Raji (cell line): ENCODE data around the gene FAM13A.

Experiments used
- POLR2A ChIP-seq: IDR thresholded peaks from 2 replicates; pipeline ENCODE4 v1.6.1; 2011; ENCODE audit warnings: low read depth, low read length, control low read depth; ENCODE audit not compliant: insufficient read depth

Gene FAM13A

GRCh38 chr4:88807499-88807898 lies 249.5 kb downstream of the FAM13A start:
- no peak for TF ChIP-seq POLR2A

- no peak for TF ChIP-seq POLR2A
Observed at GRCh38 chr4:88804234-88804633, 252.8 kb downstream of the FAM13A start.

- TF ChIP-seq POLR2A, result no peak
Observed at GRCh38 chr4:88803600-88804096, 253.3 kb downstream of the FAM13A start.

DNA sequence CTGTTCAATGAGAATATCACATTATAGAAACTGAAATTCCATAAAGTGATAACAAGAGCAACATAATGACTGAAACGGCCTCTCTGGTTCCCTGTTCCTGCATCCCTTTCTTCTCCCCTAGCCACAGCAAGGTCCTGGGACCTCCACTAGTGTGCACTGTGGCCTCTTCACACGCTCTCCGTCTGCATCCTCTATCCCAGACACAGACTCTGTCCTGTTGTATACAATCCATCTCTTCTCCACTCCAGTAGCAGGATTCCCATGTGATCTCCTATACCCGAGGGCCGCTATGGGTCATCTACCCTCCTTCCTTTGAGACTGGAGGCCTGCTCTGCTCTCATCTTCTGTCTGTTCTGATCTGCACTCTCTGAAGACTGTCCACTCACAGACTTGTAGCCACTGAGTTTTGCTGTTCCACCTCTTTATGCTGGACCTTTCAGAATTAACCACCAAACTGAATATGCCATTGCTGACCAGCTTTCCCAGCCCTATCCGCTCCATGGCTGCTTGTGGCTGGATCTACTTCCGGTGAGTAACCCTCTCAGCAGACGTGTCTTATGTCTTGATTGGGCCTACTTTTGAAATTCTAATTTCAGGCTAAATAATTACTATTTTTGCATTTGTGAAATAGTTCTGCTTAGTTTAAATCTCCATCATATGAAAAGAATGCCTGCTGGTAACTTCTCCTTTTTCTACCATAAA lies 254.2 kb downstream of the FAM13A start:
- no peak for TF ChIP-seq POLR2A

- no peak for TF ChIP-seq POLR2A
Observed at GRCh38 chr4:88802138-88802537, 254.8 kb downstream of the FAM13A start.

DNA sequence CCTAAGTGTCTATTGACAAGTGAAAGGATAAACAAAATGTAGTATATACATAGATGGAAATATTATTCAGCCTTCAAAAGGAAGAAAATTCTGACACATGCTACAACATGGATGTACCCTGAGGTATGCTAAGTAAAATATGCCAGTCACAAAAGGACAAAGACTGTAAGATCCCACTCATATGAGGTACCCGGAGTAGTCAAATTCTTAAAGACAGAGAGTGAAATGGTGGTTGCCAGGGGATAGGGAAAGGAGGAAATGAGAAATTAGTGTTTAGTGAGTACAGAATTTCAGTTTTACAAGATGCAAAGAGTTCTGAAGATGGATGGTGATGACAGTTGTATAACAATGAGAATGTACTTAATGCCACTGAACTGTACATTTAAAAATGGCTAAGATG lies 257.1 kb downstream of the FAM13A start:
- no peak for TF ChIP-seq POLR2A

DNA sequence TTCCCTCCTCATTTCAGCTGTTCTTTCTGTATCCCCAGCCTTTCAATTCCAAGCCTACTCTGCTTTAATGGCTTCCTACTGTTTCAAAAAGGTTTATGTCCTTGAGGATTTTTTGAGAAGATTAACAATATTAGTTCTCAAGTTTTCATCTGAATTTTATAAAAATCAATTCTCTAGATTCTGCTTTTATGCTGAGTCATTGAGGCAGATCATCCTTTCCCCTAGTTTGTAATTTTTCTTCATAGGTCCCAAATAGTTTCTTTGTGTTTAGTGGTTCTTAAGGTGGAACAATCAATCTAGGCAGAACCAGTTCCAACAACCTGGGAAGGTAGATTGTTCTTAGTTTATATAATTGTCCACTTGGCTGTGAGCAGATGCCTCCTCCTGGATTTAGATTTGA lies 259.3 kb downstream of the FAM13A start:
- TF ChIP-seq POLR2A, result no peak

GRCh38 chr4:88796545-88796944 lies 260.4 kb downstream of the FAM13A start:
- no peak for TF ChIP-seq POLR2A

- no peak for TF ChIP-seq POLR2A
Observed at GRCh38 chr4:88794952-88795351, 262.0 kb downstream of the FAM13A start.

DNA sequence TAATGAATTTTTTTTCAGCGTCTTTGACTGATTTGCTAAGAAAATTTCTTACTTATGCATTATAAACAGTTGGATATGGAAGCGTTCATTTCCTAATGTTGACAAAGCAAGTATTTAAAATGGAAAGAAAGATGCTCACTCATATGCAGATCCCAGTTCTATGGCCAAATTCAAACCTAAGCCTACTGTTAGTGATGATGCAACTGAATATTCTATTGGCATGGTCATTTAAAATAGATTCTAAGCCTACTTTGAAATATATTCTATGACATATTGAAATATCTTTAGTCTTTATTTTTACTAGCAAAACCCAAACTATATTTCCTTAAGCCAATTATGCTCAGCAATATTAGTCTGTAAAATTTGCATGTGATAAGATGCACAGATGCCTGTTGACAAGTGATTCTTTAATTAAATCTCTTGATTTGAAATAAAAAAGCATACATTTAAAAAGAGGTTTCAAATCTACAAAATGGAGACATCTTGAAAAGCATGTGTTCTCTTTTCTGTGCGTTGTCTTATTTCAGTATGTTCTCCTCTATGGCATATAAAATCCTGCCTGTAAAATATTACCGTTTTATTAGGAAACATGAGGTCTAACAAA lies 262.8 kb downstream of the FAM13A start:
- no peak for TF ChIP-seq POLR2A

- TF ChIP-seq POLR2A, result no peak
Observed at GRCh38 chr4:88793475-88793874, 263.5 kb downstream of the FAM13A start.

DNA sequence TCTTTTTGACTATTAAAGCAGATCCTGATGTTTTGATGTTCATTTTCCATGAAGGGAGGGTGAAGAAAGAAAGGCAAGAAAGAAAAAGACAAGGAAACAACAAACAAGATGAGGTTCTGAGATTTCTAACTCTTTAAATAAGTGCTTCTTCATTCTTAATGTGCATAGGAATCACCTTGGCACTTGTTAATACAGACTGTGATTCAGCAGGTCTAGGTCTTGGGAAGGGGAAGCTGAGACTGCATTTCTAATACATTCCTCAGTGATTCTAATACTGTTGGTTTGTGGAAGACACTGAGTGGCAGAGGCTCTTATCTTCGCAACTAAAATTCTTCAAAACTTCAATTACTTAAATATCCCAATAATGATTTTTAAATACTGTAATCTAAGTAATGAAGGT lies 264.2 kb downstream of the FAM13A start:
- TF ChIP-seq POLR2A, result no peak

- TF ChIP-seq POLR2A, result no peak
Observed at GRCh38 chr4:88792268-88792781, 264.7 kb downstream of the FAM13A start.

DNA sequence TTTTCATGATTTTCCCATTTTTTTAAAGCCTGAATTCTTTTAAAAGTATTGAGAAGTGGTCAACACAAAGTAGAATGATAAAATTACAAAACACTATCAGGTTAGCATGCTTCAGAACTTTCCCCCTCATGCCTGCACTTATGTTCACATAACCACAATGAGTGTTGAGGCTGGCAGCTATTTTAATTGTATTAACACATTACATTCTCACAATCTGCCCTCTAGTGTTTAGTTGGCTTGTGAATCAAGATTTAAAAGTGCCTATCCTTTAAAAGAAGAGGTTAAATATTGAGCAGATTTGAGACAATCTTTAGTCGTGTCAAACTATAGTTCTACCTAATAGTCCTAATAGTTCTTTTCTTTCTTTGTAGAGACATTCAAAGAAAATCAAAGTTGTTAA lies 265.7 kb downstream of the FAM13A start:
- TF ChIP-seq POLR2A, result no peak

- no peak for TF ChIP-seq POLR2A
Observed at GRCh38 chr4:88788895-88789294, 268.1 kb downstream of the FAM13A start.

DNA sequence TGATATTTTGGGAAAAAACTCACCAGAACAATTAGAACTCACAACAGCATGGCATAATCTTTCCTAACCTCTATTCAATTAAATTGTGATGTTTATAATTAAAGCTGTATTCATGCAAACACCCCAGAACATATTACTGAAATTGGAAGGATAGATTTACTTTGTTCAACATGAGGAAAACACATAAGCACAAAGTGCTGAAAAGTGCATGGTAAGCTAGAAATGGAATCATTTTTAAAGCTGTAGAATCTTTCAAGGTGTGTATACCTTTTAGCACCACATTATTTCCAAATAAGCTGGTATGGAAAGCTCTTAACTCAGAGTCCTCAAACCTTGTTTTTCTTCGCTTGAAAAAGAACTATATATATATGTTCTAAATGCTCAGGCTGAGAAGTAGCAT lies 268.6 kb downstream of the FAM13A start:
- TF ChIP-seq POLR2A, result no peak
